Calu3 (cell line): ENCODE results near the gene MTUS2. TPM values are rescaled to one million over a fixed set of nuclear protein-coding genes. Genes with fewer than 3 reads are reported as not detected.

Experiments used
- Bru-seq: library from RNA; stranded (reverse); fragments of 400-500 nt; gene quantifications from one replicate; lab custom pipeline; 2021; lab: Mats Ljungman, UMichigan
- BruChase-seq, 2 experiments: library from RNA; stranded (reverse); fragments of 400-500 nt; gene quantifications; one replicate each; lab custom pipeline; 2021; lab: Mats Ljungman, UMichigan
- BruUV-seq: library from RNA; stranded (reverse); fragments of 400-500 nt; replicated peaks from 2 replicates; lab custom pipeline; 2021; lab: Mats Ljungman, UMichigan
- CTCF ChIA-PET: fragments of 300-600 bp; sonication (Branson Sonifier 250); formaldehyde crosslinking; loops from one replicate; lab custom pipeline; 2022; ENCODE audit warnings: antibody characterized with exemption; lab: Charles Lee
- DNase-seq: peaks from one replicate; pipeline ENCODE4 v3.0.0; 2022
- H3K27ac Mint-ChIP-seq: one replicate; pipeline ENCODE4 v1.8.0; 2022; ENCODE audit warnings: mixed read lengths; ENCODE audit not compliant: unreplicated experiment
- H3K27me3 Mint-ChIP-seq: one replicate; pipeline ENCODE4 v1.8.0; 2022; ENCODE audit warnings: mixed read lengths; ENCODE audit not compliant: unreplicated experiment
- H3K36me3 Mint-ChIP-seq: one replicate; pipeline ENCODE4 v1.8.0; 2022; ENCODE audit warnings: mild to moderate bottlenecking, moderate library complexity, mixed read lengths; ENCODE audit not compliant: insufficient read depth, unreplicated experiment
- H3K4me1 Mint-ChIP-seq: one replicate; pipeline ENCODE4 v1.8.0; 2022; ENCODE audit warnings: mild to moderate bottlenecking, low read depth, mixed read lengths; ENCODE audit not compliant: unreplicated experiment
- H3K4me3 Mint-ChIP-seq: one replicate; pipeline ENCODE4 v1.8.0; 2022; ENCODE audit warnings: mild to moderate bottlenecking, low read depth, moderate library complexity, mixed read lengths; ENCODE audit not compliant: unreplicated experiment
- H3K9me3 Mint-ChIP-seq: one replicate; pipeline ENCODE4 v1.8.0; 2022; ENCODE audit warnings: low read depth, mixed read lengths; ENCODE audit not compliant: unreplicated experiment
- intact Hi-C: fragments of 100-400 bp; cut with micrococcal nuclease; formaldehyde crosslinking; loops from one replicate; pipeline ENCODE4 v1.10.0; 2022; ENCODE audit not compliant: unreplicated experiment
- long read RNA-seq: library from polyadenylated mRNA; stranded (forward); transcript quantifications from one replicate; pipeline ENCODE4 v2.0.0, GENCODE V29; 2022
- total RNA-seq: library from RNA; stranded (reverse); gene quantifications from 2 replicates; pipeline ENCODE4 v1.2.3, GENCODE V29; 2022
- TF ChIP-seq, protein P1 (sequence below): fragments of 200-600 bp; IDR thresholded peaks from one replicate; pipeline ENCODE4 v1.8.0; 2022; ENCODE audit warnings: antibody characterized with exemption; ENCODE audit not compliant: unreplicated experiment

MTUS2 gene
- total RNA-seq: not detected in 2 replicates
- Bru-seq, nascent RNA: percentile 5 among the genes with signal in this experiment
- percentile 6 among the genes with signal in this experiment for BruChase-seq, experiment 1, labeled RNA remaining after a 6-hour chase
- percentile 4 among the genes with signal in this experiment for BruChase-seq, experiment 2, labeled RNA remaining after a 2-hour chase
- long read RNA-seq: 0 reads

DNA sequence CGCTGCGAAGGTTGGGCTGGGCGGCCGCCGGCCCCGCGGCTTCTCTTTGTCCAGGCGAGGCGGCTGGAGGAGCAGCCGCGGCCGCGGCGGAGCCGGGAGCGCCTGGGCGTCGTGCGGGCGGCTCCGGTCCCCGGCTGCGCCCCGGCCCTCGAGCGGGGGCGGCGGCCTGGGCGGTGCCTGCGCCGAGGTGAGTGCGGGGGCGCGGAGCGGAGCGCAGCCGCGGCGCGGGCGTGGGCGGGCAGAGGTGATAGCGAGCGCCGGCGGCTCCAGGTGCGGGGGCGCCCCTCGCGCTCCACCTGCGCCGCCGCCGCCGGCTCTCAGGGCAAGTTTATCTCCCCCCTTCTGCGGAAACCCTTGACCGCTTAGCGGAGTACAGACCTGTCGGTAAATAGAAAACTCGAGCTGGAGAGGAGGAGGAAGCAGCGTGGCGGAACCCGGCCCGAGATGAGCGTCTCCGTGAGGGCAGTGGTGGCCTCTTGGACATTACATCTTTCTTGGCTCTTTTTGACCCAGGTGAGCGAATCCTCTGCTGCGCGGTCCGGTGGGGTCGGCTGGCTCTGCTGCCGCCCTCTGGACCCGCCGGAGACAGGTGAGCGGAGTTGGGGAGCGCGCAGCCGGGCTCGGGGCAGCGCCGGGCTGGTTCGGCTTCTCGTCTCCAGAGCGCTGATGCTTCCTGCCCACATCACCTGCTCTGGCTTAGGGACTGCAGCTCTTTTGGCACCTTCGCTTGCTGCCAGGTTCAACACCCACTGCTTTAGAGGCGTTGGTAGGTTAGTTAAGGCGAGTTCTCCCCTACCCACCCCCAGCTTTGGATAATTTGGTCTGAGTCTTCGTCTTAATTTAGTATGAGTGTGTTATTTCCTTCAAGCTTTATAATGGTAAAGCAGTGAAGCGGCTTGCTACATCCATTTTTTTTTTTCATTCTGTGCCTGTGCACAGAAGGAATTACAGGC lies at the start of gene MTUS2:
Gene MTUS2 (plus strand): TSS at position 241 of the 953 bp plus-strand sequence.
- Mint-ChIP-seq H3K27me3 (peaks cover 67% of the 10 kb centered on the region), H3K4me3 (peak within 1 kb of the TSS; percentile 64), H3K9me3 (peaks cover 8% of the 10 kb centered on the region), H3K36me3 (peaks cover 7% of the 10 kb centered on the region), H3K4me1 (no peaks in the 10 kb centered on the region), H3K27ac (no peak within 1 kb of the TSS)
- CTCF ChIA-PET: interaction anchor here (0.6 kb wide), 1 partner anchor 1015 kb away, joined by 3 read pairs; no protein-coding TSS in a partner anchor
- peak; percentile 7 for DNase-seq
- BruUV-seq: no TSS peak
- TF ChIP-seq, protein P1, sequence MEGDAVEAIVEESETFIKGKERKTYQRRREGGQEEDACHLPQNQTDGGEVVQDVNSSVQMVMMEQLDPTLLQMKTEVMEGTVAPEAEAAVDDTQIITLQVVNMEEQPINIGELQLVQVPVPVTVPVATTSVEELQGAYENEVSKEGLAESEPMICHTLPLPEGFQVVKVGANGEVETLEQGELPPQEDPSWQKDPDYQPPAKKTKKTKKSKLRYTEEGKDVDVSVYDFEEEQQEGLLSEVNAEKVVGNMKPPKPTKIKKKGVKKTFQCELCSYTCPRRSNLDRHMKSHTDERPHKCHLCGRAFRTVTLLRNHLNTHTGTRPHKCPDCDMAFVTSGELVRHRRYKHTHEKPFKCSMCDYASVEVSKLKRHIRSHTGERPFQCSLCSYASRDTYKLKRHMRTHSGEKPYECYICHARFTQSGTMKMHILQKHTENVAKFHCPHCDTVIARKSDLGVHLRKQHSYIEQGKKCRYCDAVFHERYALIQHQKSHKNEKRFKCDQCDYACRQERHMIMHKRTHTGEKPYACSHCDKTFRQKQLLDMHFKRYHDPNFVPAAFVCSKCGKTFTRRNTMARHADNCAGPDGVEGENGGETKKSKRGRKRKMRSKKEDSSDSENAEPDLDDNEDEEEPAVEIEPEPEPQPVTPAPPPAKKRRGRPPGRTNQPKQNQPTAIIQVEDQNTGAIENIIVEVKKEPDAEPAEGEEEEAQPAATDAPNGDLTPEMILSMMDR: no peak
- intact Hi-C loops: no loop called here

DNA sequence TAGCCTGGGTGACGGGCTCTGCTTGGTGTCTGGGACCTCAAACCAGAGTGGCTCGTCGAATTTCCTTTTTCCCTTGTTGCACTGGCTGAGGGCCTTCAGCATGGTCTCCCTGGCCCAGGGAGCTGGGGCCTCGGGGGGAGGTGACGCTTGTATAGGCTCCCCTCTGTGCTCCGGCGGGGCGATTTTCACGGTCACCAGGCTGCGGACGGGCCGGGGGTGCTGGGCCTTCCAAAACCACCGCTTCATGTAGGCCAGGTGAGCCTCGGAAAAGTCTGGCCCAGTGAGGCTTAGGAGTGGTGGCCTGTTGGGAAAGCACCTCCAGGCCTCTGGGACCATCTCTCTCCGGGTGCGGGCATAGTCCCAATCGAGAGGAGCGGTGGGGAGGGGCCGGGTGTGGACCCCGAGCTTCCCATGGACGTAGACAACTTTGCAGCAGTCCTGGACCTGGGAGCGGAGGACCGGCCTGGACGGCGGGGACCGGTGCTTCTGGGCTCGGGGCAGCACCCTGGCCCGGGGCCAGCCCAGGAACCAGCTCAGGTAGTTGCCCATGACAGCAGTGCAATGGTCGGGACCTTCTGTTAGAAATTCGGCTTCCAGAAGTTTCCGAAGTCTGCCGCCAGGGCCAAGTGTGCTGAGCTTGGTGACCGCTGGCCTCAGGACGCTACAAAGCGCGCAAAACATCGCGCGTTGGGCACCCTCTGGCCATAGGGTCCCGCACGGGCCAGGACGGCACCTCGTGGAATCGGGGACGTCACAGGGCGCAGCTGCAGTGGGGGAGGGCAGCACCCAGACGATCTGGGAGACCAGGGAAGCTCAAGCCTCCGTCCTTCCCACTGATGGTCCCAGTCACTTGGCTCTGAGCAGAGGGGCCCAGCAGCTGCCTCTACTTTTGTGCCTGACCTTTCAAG lies 41.6 kb upstream of the MTUS2 start:
- TF ChIP-seq, protein P1: no peak
- CTCF ChIA-PET: no interaction called here
- no TSS peak for BruUV-seq
- Mint-ChIP-seq H3K27me3 (peaks cover 27% of the 10 kb centered on the region), H3K4me3 (no peak overlapping the region), H3K27ac (no peak overlapping the region), H3K36me3 (no peaks in the 10 kb centered on the region), H3K9me3 (peaks cover 5% of the 10 kb centered on the region), H3K4me1 (no peaks in the 10 kb centered on the region)
- intact Hi-C loops: no loop called here
- DNase-seq: no peak

DNA sequence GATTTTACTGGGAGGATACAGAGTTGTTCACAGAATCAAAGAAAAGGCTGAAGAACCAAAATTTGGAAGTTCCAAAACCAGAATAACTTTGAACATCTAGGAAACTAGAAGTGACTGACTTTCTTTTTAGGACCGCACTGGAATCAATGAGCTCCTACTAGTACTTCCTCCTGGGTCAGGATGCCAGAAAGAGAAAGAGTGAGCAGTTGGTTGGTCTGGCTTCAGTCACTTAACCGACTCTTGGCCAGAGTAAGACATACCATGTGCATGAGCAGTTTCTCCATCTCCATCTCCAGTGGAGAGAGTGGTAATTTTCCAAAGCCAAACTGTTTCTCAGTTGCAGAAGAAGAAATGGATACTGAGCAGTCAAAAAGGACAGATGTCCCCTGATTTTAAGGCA lies 27.1 kb upstream of the MTUS2 start:
- Mint-ChIP-seq H3K9me3 (no peaks in the 10 kb centered on the region), H3K36me3 (no peaks in the 10 kb centered on the region), H3K4me1 (no peaks in the 10 kb centered on the region), H3K4me3 (no peak overlapping the region), H3K27ac (no peak overlapping the region), H3K27me3 (peaks cover 33% of the 10 kb centered on the region)
- no peak for DNase-seq
- BruUV-seq: no TSS peak
- CTCF ChIA-PET: no interaction called here
- intact Hi-C loops: loop anchor here (10.0 kb wide), 1 partner anchor 738 kb away; no protein-coding TSS in a partner anchor
- TF ChIP-seq, protein P1: no peak

DNA sequence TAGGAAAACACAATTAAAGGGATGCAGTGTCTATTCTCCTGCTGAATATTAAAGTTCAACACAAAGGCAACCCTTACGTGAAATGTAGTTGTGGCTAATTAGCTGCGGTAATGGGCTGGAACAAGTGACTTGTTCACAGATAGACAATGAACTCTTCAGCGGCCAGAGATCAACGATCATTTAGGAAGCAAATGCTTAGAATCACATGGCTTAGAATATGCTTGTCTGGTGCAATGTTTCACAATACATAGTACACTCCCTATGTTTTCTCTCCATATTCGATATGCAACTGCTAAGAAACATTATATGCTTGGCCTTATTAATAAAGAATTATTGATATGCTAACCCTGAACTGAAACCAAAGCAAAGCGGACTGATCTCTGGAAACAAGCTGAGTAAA lies 25.7 kb upstream of the MTUS2 start:
- DNase-seq: no peak
- peaks cover 39% of the 10 kb centered on the region for H3K27me3 Mint-ChIP-seq
- H3K36me3 Mint-ChIP-seq: no peaks in the 10 kb centered on the region
- intact Hi-C loops: loop anchor here (10.0 kb wide), 1 partner anchor 740 kb away; no protein-coding TSS in a partner anchor
- H3K9me3 Mint-ChIP-seq: no peaks in the 10 kb centered on the region
- no peak overlapping the region for H3K4me3 Mint-ChIP-seq
- no TSS peak for BruUV-seq
- CTCF ChIA-PET: no interaction called here
- H3K4me1 Mint-ChIP-seq: no peaks in the 10 kb centered on the region
- TF ChIP-seq, protein P1: no peak
- H3K27ac Mint-ChIP-seq: no peak overlapping the region
